NK-92 (cell line): ENCODE results near the gene CAMSAP2.

Experiments used
- DNase-seq: peaks from one replicate; lab custom pipeline; 2025; ENCODE audit not compliant: unreplicated experiment; lab: John Stamatoyannopoulos, UW

Gene CAMSAP2

GRCh38 chr1:200838676-200839445 lies 100.2 kb downstream of the CAMSAP2 start:
- DNase-seq: no peak

GRCh38 chr1:200845360-200845759 lies 106.7 kb downstream of the CAMSAP2 start:
- no peak for DNase-seq

GRCh38 chr1:200846398-200846797 lies 107.7 kb downstream of the CAMSAP2 start:
- DNase-seq: no peak

- DNase-seq: no peak
Measured at GRCh38 chr1:200849430-200849829, 110.7 kb downstream of the CAMSAP2 start.

GRCh38 chr1:200850554-200850953 lies 111.9 kb downstream of the CAMSAP2 start:
- DNase-seq: no peak

GRCh38 chr1:200856716-200857357 lies 118.1 kb downstream of the CAMSAP2 start:
- no peak for DNase-seq

GRCh38 chr1:200857804-200858203 lies 119.1 kb downstream of the CAMSAP2 start:
- no peak for DNase-seq

GRCh38 chr1:200861937-200862647 lies 123.4 kb downstream of the CAMSAP2 start:
- DNase-seq: no peak

- no peak for DNase-seq
Measured at GRCh38 chr1:200862713-200863415, 124.2 kb downstream of the CAMSAP2 start.

GRCh38 chr1:200866116-200866515 lies 127.4 kb downstream of the CAMSAP2 start:
- DNase-seq: no peak

- DNase-seq: no peak
Measured at GRCh38 chr1:200866521-200866920, 127.8 kb downstream of the CAMSAP2 start.

- DNase-seq: no peak
Measured at GRCh38 chr1:200867018-200867811, 128.5 kb downstream of the CAMSAP2 start.

- no peak for DNase-seq
Measured at GRCh38 chr1:200869376-200869752, 130.7 kb downstream of the CAMSAP2 start.

- no peak for DNase-seq
Measured at GRCh38 chr1:200869753-200870391, 131.2 kb downstream of the CAMSAP2 start.

- DNase-seq: no peak
Measured at GRCh38 chr1:200872446-200873115, 133.9 kb downstream of the CAMSAP2 start, which contains the start of gene GPR25. Gene GPR25 (plus strand): TSS chr1:200872981. CDS start chr1:200873038, 57 bp downstream.

GRCh38 chr1:200873116-200873670 lies 134.5 kb downstream of the CAMSAP2 start:
- DNase-seq: no peak

- no peak for DNase-seq
Measured at GRCh38 chr1:200873671-200874397, 135.1 kb downstream of the CAMSAP2 start.

- DNase-seq: no peak
Measured at GRCh38 chr1:200874694-200875093, 136.0 kb downstream of the CAMSAP2 start.
